Osteocyte (in vitro differentiated cells): ENCODE data around the gene MMP24. TPM values are rescaled to one million over a fixed set of nuclear protein-coding genes. Genes with fewer than 3 reads are reported as not detected.

Source experiments
- DNase-seq: peaks from one replicate; pipeline ENCODE4 v3.0.0; 2021; ENCODE audit warnings: mixed read lengths; ENCODE audit not compliant: unreplicated experiment; ENCODE audit errors: extremely low spot score
- H3K27ac Mint-ChIP-seq: one replicate; pipeline ENCODE4 v1.8.0; 2021; ENCODE audit warnings: mild to moderate bottlenecking, mixed read lengths; ENCODE audit not compliant: unreplicated experiment
- H3K27me3 Mint-ChIP-seq: one replicate; pipeline ENCODE4 v1.8.0; 2021; ENCODE audit warnings: mixed read lengths; ENCODE audit not compliant: unreplicated experiment
- H3K36me3 Mint-ChIP-seq: one replicate; pipeline ENCODE4 v1.8.0; 2021; ENCODE audit warnings: mixed read lengths; ENCODE audit not compliant: unreplicated experiment
- H3K4me1 Mint-ChIP-seq: one replicate; pipeline ENCODE4 v1.8.0; 2021; ENCODE audit warnings: mixed read lengths; ENCODE audit not compliant: unreplicated experiment
- H3K4me3 Mint-ChIP-seq: one replicate; pipeline ENCODE4 v1.8.0; 2021; ENCODE audit warnings: mild to moderate bottlenecking, moderate library complexity, mixed read lengths; ENCODE audit not compliant: unreplicated experiment
- H3K9me3 Mint-ChIP-seq: one replicate; pipeline ENCODE4 v1.8.0; 2021; ENCODE audit warnings: mixed read lengths; ENCODE audit not compliant: unreplicated experiment
- CTCF ChIP-seq: fragments of 200-600 bp; sonication (generic); IDR thresholded peaks from 2 replicates; pipeline ENCODE4 v1.5.0; 2021; ENCODE audit warnings: antibody characterized with exemption, mild to moderate bottlenecking, moderate library complexity
- total RNA-seq: library from RNA; stranded (reverse); gene quantifications from 2 replicates; pipeline ENCODE4 v1.2.1, GENCODE V29; 2021

MMP24 gene
- total RNA-seq, 1 donor from 2014 or later, result 0.54 TPM

GRCh38 chr20:35292504-35293285 lies 66.2 kb downstream of the MMP24 start:
- Mint-ChIP-seq H3K27ac (no peak overlapping the region), H3K4me1 (no peaks in the 10 kb centered on the region)
- no peak for DNase-seq

GRCh38 chr20:35293303-35294292 lies 67.1 kb downstream of the MMP24 start:
- H3K36me3 Mint-ChIP-seq, result no peaks in the 10 kb centered on the region
- TF ChIP-seq CTCF, result no peak
- H3K27ac Mint-ChIP-seq, result no peak overlapping the region
- H3K4me1 Mint-ChIP-seq, result no peaks in the 10 kb centered on the region
- DNase-seq, result no peak
- no peaks in the 10 kb centered on the region for H3K27me3 Mint-ChIP-seq
- no peaks in the 10 kb centered on the region for H3K9me3 Mint-ChIP-seq
- H3K4me3 Mint-ChIP-seq, result no peak overlapping the region

More at GRCh38 chr20:35292504-35293285, 66.2 kb downstream of the MMP24 start:
- H3K9me3 Mint-ChIP-seq, result no peaks in the 10 kb centered on the region
- no peaks in the 10 kb centered on the region for H3K36me3 Mint-ChIP-seq
- no peak for TF ChIP-seq CTCF
- H3K27me3 Mint-ChIP-seq, result no peaks in the 10 kb centered on the region
- no peak overlapping the region for H3K4me3 Mint-ChIP-seq

GRCh38 chr20:35294293-35294685 lies 67.8 kb downstream of the MMP24 start:
- DNase-seq, result no peak
- Mint-ChIP-seq H3K9me3 (no peaks in the 10 kb centered on the region), H3K36me3 (no peaks in the 10 kb centered on the region), H3K4me1 (no peaks in the 10 kb centered on the region), H3K27ac (no peak overlapping the region), H3K4me3 (no peak overlapping the region), H3K27me3 (no peaks in the 10 kb centered on the region)
- no peak for TF ChIP-seq CTCF

- no peak for DNase-seq
- Mint-ChIP-seq H3K9me3 (no peaks in the 10 kb centered on the region), H3K27ac (no peak overlapping the region), H3K4me1 (no peaks in the 10 kb centered on the region), H3K27me3 (no peaks in the 10 kb centered on the region), H3K36me3 (no peaks in the 10 kb centered on the region), H3K4me3 (no peak overlapping the region)
- no peak for TF ChIP-seq CTCF
Measured at GRCh38 chr20:35295058-35295457, 68.6 kb downstream of the MMP24 start.

DNA sequence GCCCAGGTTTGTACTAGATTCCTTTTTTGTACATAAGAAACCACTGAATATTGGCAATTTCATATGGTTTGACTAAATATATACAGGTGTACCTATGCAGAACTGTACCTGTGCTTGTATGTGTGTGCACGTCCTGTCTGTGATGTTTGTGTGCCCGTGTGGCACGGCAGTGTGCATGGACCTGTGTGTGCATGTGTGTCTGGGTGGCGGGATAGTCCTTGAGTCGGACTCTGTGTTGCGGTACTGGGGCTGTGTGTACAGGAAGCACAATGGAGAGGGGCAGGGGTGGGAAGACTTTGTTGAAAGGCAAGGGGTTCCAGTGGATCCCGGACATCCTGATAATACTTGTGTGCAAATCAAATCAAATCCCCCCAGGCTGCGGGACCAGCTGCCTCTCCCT lies 69.2 kb downstream of the MMP24 start:
- H3K9me3 Mint-ChIP-seq, result no peaks in the 10 kb centered on the region
- no peaks in the 10 kb centered on the region for H3K36me3 Mint-ChIP-seq
- no peaks in the 10 kb centered on the region for H3K27me3 Mint-ChIP-seq
- TF ChIP-seq CTCF, result no peak
- no peak for DNase-seq
- H3K4me3 Mint-ChIP-seq, result no peak overlapping the region
- H3K4me1 Mint-ChIP-seq, result no peaks in the 10 kb centered on the region
- no peak overlapping the region for H3K27ac Mint-ChIP-seq
